Peyer's patch (tissue), 4 donors: Measurements from ENCODE around the gene TRAK1. TPM values are rescaled to one million over a fixed set of nuclear protein-coding genes. Genes with fewer than 3 reads are reported as not detected.

Source experiments
- DNase-seq, 3 donors: peaks; one replicate each; pipeline ENCODE4 v3.0.0-alpha.2; 2017 to 2019
- H3K27ac ChIP-seq, 4 donors: fragments of 200-600 bp; sonication (generic); one replicate each; pipeline ENCODE4 v1.5.1; 2016 to 2019
- H3K27me3 ChIP-seq, 2 donors: fragments of 200-600 bp; sonication (generic); one replicate each; pipeline ENCODE4 v1.5.1; 2019
- H3K36me3 ChIP-seq, 3 donors: fragments of 200-600 bp; sonication (generic); one replicate each; pipeline ENCODE4 v1.5.1; 2016 to 2019
- H3K4me1 ChIP-seq, 4 donors: fragments of 200-600 bp; sonication (generic); one replicate each; pipeline ENCODE4 v1.5.1; 2016 to 2019
- H3K4me3 ChIP-seq, 4 donors: fragments of 200-600 bp; sonication (generic); 1 replicate in 3 of 4; 2 replicates in 1 of 4; pipeline ENCODE4 v1.5.1; 2016 to 2019; ENCODE audit warnings: mild to moderate bottlenecking in 1 of 4
- H3K9me3 ChIP-seq, 4 donors: fragments of 200-600 bp; sonication (generic); one replicate each; pipeline ENCODE4 v1.5.1; 2016 to 2019; ENCODE audit warnings: mild to moderate bottlenecking in 1 of 4
- POLR2A ChIP-seq, 2 donors: fragments of 450-650 bp; IDR thresholded peaks; one replicate each; pipeline ENCODE4 v1.5.1; 2017; ENCODE audit warnings: antibody characterized with exemption in 2 of 2, mild to moderate bottlenecking in 2 of 2, moderate library complexity in 2 of 2
- total RNA-seq, 4 donors: library from RNA; depleted of rRNA; stranded (reverse); fragments of >200 nt; gene quantifications; one replicate each; pipeline ENCODE4 v1.1.0, GENCODE V29; 2016
- TF ChIP-seq, protein P1 (sequence below), 6 experiments: fragments of 450-650 bp in 4 of 6; fragments of 200-600 bp in 2 of 6; sonication (generic) in 1 of 6; IDR thresholded peaks; one replicate each; pipeline ENCODE4 v1.5.1; 2017 to 2019; ENCODE audit warnings: antibody characterized with exemption in 6 of 6, mild to moderate bottlenecking in 3 of 6, moderate library complexity in 1 of 6

TRAK1 gene
- total RNA-seq, 4 donors from 2014 or later, result 96.2 to 283 (median 125) TPM

DNA sequence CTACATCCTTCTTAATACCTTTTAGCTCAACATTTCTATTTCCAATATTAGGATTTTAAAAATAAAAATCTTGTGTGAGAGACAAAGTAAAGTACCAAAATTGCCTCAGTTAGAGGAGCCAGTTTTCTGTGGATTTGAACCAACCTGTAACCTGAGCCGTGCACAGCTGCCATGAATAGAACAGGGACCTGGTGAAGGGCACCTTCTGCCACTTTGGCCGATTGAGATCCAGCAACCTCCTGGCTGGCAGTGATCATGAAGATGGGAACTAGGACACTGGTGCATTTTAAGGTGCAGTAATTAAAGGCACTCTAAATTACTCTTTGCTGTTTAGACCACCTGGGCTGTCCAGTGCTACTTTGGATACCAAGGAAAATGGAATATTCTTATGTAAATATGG is 34.3 kb upstream of the TRAK1 start:
- H3K4me1 ChIP-seq, result peaks cover 6 to 41% (median 14%) of the 10 kb centered on the region in 4 donors
- H3K9me3 ChIP-seq, result no peaks in the 10 kb centered on the region
- no peak for TF ChIP-seq POLR2A (IDR thresholded peaks at IDR 0.05)
- TF ChIP-seq, protein P1, sequence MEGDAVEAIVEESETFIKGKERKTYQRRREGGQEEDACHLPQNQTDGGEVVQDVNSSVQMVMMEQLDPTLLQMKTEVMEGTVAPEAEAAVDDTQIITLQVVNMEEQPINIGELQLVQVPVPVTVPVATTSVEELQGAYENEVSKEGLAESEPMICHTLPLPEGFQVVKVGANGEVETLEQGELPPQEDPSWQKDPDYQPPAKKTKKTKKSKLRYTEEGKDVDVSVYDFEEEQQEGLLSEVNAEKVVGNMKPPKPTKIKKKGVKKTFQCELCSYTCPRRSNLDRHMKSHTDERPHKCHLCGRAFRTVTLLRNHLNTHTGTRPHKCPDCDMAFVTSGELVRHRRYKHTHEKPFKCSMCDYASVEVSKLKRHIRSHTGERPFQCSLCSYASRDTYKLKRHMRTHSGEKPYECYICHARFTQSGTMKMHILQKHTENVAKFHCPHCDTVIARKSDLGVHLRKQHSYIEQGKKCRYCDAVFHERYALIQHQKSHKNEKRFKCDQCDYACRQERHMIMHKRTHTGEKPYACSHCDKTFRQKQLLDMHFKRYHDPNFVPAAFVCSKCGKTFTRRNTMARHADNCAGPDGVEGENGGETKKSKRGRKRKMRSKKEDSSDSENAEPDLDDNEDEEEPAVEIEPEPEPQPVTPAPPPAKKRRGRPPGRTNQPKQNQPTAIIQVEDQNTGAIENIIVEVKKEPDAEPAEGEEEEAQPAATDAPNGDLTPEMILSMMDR (IDR thresholded peaks at IDR 0.05), result no peak
- DNase-seq, result peak in 1 of 3 donors; percentile 12
- H3K27ac ChIP-seq, result peak overlapping the region in 2 of 4 donors; percentile 19 to 77
- H3K4me3 ChIP-seq, result no peak overlapping the region
- H3K27me3 ChIP-seq, result no peaks in the 10 kb centered on the region
- H3K36me3 ChIP-seq, result no peaks in the 10 kb centered on the region

GRCh38 chr3:42057561-42058211 is 33.5 kb upstream of the TRAK1 start:
- H3K36me3 ChIP-seq, result no peaks in the 10 kb centered on the region
- TF ChIP-seq POLR2A (IDR thresholded peaks at IDR 0.05), result no peak
- TF ChIP-seq, protein P1 (IDR thresholded peaks at IDR 0.05), result no peak
- DNase-seq, result peak in 2 of 3 donors; percentile 75 to 76
- H3K4me3 ChIP-seq, result no peak overlapping the region
- no peaks in the 10 kb centered on the region for H3K27me3 ChIP-seq
- peak overlapping the region in 3 of 4 donors; percentile 19 to 77 (median 26) for H3K27ac ChIP-seq
- H3K4me1 ChIP-seq, result peaks cover 2 to 32% (median 8%) of the 10 kb centered on the region in 4 donors
- no peaks in the 10 kb centered on the region for H3K9me3 ChIP-seq

DNA sequence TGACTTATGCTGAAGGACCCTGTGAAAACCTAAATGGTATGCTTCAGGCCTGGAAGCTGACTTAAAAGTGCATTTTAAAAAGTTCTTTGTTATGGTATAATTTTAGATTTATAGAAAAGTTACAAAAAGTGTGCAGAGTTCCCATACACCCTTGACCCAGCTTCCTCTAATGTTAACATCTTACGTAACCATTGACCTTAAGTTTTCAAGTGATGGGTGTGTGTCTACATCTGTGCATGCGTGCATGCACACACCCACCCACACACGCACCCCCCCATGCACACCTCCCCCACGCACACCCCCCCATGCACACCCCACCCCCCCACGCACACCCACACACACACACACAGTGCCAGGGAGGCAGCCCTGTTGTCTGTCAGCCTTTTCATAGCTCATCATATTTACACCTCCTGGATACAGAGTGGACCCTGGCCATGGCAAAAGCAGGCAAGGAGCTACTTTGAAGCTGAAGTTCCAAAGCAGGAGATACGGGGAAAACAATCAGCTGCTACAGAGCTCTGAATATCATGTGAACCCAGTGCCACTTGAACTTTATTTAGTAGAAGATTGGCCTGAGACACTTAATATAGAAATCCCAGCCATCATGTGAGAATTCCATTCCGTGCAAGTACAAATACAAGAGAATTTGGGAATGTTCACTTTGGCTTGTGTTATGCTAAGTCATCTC is 30.0 kb upstream of the TRAK1 start:
- TF ChIP-seq, protein P1 (IDR thresholded peaks at IDR 0.05), result no peak
- no peak for TF ChIP-seq POLR2A (IDR thresholded peaks at IDR 0.05)
- Histone ChIP-seq H3K27me3 (no peaks in the 10 kb centered on the region), H3K27ac (peak overlapping the region in 3 of 4 donors; percentile 56 to 77 (median 74)), H3K9me3 (no peaks in the 10 kb centered on the region), H3K4me1 (peaks cover 0 to 19% (median 3%) of the 10 kb centered on the region in 4 donors), H3K4me3 (no peak overlapping the region), H3K36me3 (no peaks in the 10 kb centered on the region)
- no peak for DNase-seq

- no peaks in the 10 kb centered on the region for H3K27me3 ChIP-seq
- DNase-seq, result peak in 1 of 3 donors; percentile 72
- TF ChIP-seq, protein P1 (IDR thresholded peaks at IDR 0.05), result no peak
- TF ChIP-seq POLR2A (IDR thresholded peaks at IDR 0.05), result no peak
- no peaks in the 10 kb centered on the region for H3K9me3 ChIP-seq
- H3K36me3 ChIP-seq, result no peaks in the 10 kb centered on the region
- peak overlapping the region in 3 of 4 donors; percentile 56 to 77 (median 74) for H3K27ac ChIP-seq
- H3K4me3 ChIP-seq, result no peak overlapping the region
- H3K4me1 ChIP-seq, result peaks cover 0 to 26% (median 7%) of the 10 kb centered on the region in 4 donors
These were observed 29.3 kb upstream of the TRAK1 start for GRCh38 chr3:42061713-42062380.

GRCh38 chr3:42062464-42062863 is 28.7 kb upstream of the TRAK1 start:
- H3K27me3 ChIP-seq, result no peaks in the 10 kb centered on the region
- peaks cover 0 to 24% (median 6%) of the 10 kb centered on the region in 4 donors for H3K4me1 ChIP-seq
- H3K27ac ChIP-seq, result peak overlapping the region in 2 of 4 donors; percentile 74 to 77
- no peaks in the 10 kb centered on the region for H3K36me3 ChIP-seq
- no peak for DNase-seq
- no peak for TF ChIP-seq POLR2A (IDR thresholded peaks at IDR 0.05)
- TF ChIP-seq, protein P1 (IDR thresholded peaks at IDR 0.05), result no peak
- no peak overlapping the region for H3K4me3 ChIP-seq
- H3K9me3 ChIP-seq, result no peaks in the 10 kb centered on the region
